ENCODE results near the gene CLEC16A. TPM values are rescaled to one million over a fixed set of nuclear protein-coding genes. Genes with fewer than 3 reads are reported as not detected.

Gene CLEC16A
- total RNA-seq, 1 donor from 2014 or later = 22.1 TPM

DNA sequence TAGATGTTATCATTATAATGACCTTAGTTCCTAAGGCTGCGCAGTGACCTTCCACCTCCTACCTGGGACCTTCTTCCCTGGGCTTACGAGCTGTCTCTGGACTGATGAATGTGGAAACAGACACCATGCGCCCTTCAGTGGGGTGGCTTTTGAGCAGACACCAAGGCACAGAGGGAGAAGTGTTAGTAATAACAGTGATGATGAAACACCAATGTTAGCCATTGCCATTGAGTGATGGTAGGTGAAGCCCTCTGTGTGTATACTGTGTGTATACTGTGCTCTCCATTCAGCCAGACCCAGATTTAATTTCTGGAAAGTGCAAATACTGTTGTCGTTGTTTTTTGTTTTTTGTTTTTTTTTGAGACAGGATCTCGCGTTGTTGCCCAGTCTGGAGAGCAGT lies 44.5 kb downstream of the CLEC16A start:
- no peak for DNase-seq

- no peak for DNase-seq
Observed at GRCh38 chr16:10989559-10989958, 45.2 kb downstream of the CLEC16A start.

DNA sequence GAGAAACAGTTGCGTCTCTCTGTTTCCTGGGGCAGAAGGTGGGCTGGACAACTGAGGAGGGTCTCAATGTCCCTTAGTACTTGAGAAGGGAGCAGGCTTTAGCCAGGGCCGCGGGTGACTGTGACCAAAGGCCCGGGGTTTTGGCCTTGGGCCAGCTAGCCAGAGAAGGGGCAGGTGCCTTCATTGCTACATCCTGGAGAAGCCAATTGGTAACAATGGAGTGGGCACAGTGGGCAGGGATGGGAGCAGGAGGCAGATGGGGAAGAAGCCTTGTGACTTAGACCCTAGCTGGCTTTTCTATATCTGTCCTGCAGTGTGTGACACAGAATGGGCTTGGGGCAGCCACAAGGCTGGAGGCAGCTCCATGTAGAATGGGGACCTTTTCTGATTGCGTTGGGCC lies 46.0 kb downstream of the CLEC16A start:
- no peak for DNase-seq

- DNase-seq = no peak
Observed at GRCh38 chr16:10992112-10992511, 47.7 kb downstream of the CLEC16A start.

DNA sequence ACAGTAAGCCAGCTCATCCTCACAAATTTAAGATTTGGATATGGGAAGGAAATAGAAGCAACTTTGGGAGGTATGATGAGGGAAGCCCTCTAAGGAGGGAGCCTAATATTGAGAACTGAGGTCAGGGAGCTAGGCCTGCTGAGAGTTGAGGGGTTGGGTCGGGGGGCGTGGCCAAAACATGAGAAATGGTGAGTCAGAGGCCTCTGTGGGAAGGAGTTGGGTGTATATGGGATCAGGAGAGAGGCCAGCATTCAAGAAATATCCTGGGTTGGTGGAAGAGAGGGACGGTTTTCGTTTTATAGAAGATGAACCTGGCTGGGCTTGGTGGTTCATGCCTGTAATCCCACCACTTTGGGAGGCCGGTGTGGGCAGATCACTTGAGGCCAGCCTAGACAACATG lies 48.4 kb downstream of the CLEC16A start:
- no peak for DNase-seq

DNA sequence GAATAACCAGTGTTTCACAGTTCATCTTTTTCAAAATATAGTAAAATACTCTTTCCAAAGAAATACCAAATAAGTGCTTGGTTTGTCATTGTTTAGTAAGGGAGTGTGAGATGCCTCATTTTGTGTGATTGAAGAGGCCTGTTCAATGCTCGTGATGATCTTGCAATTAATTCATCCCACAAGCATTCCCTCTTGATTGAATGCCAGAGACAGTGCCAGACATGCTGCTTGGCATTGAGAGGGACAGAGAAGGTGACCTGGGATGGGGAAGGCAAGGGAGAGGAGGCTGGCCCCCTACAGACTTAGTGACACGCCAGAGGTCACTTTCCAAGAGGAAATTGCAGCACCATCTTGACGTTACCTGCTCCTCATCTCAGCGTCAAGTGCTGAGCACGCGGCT lies 49.3 kb downstream of the CLEC16A start:
- no peak for DNase-seq

DNA sequence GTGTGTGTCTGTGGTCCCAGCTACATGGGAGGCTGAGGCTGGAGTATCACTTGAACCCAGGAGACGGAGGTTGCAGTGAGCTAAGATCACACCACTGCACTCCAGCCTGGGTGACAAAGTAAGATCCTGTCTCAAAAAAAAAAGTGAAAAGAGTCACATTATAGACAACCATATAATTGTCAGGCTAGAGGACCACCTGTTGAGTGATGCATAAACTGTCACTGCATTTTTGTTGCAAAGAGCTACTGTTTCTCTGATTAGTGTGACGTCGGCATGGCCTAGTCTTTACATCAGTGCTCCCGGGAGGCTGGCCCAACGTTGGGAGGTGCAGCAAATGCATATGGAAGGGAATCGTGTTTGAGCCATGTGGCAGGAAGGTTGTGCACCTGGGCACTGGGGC lies 50.2 kb downstream of the CLEC16A start:
- no peak for DNase-seq

DNA sequence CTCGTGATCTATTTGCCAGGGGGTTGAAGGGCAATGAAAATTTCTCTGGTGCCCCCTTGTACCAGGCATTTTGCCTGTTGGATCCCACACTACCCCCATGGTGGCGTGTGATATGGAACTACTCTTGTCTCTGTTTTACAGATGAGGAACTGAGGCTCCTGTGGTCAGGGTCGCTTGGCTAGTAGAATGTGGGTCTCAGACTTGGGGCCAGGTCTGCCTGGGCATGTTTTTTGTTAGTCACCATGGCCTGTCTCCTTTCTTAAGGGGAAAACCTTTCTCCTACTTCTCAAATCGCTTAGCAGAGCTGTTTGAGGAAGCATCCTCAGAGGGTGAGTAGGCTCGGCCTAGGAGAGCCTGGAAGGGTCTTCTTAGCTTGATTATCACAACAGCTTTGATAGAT lies 51.2 kb downstream of the CLEC16A start:
- DNase-seq = no peak

- DNase-seq = no peak
Observed at GRCh38 chr16:10997485-10997884, 53.1 kb downstream of the CLEC16A start.

DNA sequence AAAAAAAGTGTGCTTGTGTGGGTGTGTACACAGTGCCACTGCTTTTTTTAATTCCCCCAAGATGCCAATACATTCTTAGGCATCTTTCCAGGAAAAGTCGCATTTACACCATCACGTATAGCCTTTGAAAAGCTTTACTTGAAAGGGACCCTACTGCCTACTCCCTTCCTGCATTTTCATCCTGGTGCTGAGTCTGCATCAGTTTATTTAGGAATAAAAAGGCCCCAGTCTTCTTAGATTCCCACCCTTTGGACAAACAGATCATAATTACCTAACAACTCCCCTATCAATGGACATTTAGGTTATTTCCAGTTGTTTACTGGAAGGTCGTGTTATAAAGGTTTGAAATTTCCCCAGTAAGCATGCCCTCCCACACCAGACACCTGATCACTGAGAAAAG lies 54.9 kb downstream of the CLEC16A start:
- DNase-seq = no peak

- no peak for DNase-seq
Observed at GRCh38 chr16:11001611-11002010, 57.2 kb downstream of the CLEC16A start.

DNA sequence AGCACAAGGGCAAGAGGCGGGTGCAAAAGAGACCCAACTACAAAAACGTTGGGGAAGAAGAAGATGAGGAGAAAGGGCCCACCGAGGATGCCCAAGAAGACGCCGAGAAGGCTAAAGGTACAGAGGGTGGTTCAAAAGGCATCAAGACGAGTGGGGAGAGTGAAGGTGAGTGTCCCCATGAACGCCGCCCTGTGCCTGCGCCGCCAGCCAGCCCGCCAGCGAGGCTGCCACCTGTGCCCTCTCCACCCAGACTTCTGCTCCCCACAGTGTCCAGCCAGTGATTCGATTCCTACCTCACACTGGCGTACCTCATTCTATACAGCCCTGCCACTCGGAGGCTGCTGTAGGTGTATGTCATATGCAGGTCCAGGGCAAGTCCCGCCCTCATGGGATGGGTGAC lies 58.8 kb downstream of the CLEC16A start:
- DNase-seq = no peak

- DNase-seq = no peak
Observed at GRCh38 chr16:11004351-11004750, 60.0 kb downstream of the CLEC16A start.

DNA sequence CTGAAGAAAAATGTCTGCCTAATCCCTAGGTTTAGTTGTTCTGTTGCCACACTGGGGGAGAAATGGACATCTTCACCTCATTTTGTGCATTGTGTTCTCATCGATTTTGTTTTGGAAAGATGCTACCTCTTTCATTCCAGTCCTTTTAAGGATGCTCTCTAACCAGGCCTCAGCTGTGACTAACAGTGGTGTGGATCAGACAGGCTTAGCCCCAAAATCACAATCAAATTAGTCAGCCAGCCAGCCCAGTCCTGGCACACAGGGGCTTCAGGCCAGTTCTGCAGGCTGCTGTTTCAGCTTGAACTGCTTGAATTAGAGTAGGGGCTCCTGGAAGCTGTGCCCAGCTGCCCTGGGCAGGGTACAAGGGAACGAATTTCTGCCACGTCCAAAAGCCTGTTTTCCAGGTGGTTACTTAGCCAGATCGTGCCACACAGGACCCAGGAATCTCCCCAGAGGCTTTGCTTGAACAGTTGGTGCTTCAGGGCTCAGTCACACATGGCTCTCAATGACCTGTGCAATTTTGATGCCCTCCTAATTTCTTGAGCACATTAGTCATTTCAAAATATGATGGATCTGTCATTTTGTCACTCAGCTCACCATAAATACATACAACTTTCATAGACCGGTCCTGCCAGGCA lies 60.7 kb downstream of the CLEC16A start:
- no peak for DNase-seq

DNA sequence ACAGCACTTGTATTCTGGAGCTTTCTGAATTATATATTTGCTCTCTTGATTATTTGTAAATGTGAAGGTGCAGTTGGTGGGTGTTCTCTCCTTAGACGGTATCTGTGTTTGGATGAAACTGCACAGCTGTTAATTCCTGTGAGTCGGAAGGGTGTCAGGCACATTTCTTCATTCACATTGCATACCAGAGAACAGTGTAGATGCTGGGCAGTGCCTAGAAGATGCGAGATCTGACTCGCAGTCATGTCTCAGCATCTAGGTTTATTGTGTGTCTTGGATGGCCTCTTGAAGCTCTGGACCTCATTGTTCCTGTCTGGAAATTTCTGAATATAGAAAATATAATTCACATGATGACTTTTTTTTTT lies 61.2 kb downstream of the CLEC16A start:
- no peak for DNase-seq

DNA sequence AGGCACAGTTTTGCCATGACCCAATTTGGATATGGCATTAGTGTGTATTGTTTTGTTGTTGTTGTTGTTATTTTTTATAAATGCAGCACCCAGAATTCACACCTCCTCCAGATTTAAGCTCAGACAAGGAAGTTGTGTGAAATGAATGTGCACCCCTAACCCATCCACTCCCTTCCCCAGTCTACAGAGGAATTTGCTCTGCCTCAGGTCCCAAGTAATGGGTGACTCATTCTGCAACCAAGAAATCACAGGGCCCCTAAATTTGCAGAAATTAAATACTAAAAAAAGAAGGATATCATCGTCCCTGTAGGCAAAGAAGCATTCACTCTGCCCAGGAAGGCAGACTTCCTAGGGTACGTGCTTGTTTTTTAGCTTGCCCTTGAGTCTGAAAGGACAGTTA lies 62.3 kb downstream of the CLEC16A start:
- no peak for DNase-seq

GRCh38 chr16:11007714-11008280 lies 63.4 kb downstream of the CLEC16A start:
- no peak for DNase-seq

DNA sequence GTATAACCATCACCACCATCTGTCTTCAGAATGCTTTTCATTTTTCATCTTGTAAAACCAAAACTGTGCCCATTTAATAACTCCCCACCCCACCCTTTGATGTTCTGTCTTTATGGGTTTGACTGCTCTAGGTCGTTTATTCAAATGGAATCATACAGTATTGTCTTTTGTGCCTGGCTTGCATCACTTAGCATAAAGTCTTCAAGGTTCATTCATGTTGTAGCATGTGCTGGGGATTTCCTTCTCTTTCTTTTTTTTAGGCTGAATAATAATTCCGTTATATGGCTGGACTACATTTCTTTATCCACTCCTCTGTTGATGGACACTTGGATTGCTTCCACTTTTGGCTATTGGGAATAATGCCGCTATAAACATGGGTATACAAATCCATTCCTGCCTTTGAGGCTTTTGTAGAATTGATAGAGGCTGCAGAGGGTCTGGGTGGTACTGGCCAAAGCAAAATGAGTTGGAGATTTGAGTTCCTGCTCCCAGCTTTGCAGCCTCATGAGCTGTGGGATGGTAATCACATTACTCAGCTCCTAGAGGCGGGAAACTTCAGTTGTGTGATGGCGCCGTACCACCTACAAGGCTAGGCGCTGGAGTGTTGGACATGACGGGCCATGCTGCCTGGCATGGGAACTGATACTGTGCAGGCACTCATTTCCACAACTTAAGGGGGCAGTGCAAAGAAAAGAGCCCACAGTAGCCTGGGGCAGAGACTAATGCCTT lies 64.8 kb downstream of the CLEC16A start:
- no peak for DNase-seq

GRCh38 chr16:11010575-11011221 lies 66.3 kb downstream of the CLEC16A start:
- DNase-seq = no peak

DNA sequence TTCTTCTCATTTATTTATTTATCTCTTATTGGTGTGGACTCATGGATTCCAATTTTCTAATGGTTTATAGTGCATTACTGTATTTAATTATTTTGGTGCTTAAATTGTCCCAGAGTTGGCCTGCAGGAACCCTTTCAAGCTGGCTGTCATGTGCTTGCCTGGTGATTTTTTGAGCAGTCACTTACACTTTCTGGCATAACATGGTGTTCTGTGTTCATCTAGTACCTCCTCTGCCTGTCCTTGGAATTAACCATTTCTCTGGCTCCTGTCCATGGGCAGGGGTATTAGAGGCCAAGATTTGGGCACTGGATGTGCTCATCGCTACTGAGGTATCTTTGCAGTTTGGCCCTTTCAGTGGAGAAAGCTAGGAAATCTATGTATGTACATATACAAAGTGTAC lies 67.0 kb downstream of the CLEC16A start:
- DNase-seq = no peak

DNA sequence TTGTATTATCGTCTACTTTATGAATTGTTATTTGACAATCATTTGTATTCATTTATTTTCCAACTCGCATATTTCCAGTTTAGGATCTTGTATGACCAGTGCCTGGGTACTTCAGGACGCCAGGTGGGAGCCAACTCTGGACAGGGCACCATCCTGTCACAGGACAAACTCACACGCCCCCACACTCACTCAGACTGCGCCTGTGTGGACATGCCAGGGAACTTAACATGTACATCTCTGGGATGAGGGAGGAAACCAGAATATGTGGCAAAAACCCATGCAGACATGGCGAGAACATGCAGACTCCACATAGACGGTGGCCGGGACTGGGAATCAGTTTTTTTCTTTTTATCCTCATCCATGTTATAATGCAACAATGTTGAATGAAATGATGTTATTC lies 68.5 kb downstream of the CLEC16A start:
- no peak for DNase-seq

GRCh38 chr16:11014136-11014535 lies 69.8 kb downstream of the CLEC16A start:
- no peak for DNase-seq

DNA sequence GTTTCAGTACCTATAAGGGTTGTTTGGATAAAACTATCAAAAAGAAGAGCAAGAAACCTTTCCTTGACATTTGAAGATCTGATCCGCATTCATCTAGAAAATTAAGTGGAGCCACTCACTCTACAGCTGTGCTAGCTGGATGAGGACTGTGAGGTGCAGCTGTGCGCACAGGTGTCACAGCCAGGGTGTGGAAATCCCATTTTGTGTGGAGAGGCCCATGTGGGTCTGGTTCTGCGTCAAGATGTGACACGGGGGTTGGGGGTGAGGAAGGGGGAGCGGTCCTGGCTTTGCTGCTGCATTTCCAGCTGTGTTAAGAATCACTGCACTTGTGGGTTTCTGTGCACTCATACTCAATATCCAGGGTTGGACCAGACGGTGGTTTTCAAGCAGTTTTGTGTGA lies 70.7 kb downstream of the CLEC16A start:
- peak; percentile 77 for DNase-seq

DNA sequence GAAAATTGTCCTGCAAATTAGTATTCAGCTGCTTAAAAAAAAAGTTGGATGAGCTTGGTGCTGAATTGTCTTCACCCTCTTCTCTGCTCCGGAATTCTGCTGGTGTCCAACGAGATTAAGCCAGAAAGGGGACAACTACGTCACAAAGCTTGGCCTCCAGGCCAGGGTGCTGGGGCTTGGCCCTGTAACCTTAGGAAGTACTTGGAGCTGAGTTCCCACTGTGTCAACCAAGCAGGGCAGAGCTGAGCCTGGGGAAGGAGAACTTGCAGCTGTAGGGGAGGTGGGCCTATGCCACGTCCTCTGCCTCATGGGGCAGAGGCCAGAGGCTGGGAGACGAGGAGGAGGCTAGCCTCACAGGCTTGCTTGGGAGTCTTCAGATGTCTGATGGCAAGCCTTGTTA lies 71.2 kb downstream of the CLEC16A start:
- no peak for DNase-seq
